C4-2B (cell line): ENCODE measurements around the gene RSRC1.

ENCODE experiments used
- CTCF ChIP-seq: fragments of 450-650 bp; conservative IDR thresholded peaks from 2 replicates; pipeline ENCODE4 v1.5.1; 2017; ENCODE audit warnings: mild to moderate bottlenecking
- ZFX ChIP-seq: fragments of 450-650 bp; IDR thresholded peaks from 2 replicates; pipeline ENCODE4 v1.6.1; 2017

DNA sequence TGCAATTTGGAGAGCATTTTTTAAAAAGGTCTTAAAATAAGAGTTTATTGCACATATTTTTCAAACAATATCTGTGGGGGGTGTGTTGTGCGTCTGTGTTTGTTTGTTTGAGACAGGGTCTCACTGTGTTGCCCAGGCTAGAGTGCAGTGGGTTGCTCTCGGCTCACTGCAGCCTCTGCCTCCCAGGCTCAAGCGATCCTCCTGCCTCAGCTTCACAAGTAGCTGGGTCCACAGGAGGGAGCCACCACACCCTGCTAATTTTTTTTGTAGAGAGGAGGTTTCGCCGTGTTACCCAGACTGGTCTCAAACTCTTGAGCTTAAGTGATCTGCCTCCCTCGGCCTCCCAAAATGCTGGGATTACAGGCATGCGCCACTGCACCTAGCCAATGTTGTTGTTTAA is 463.8 kb downstream of the RSRC1 start:
- TF ChIP-seq CTCF (no peak; the same call in 1 of the 2 replicates), ZFX (no peak)
